G401 (cell line): ENCODE results near the gene SLC39A9. TPM values are rescaled to one million over a fixed set of nuclear protein-coding genes. Genes with fewer than 3 reads are reported as not detected.
"Not testable (repeated sequence)": the region's sequence is repeated elsewhere in the genome, so short reads cannot be mapped to it uniquely, and the experiment has no call there.

Experiments used
- DNase-seq: peaks from one replicate; pipeline ENCODE4 v3.0.0-alpha.2; 2015; ENCODE audit warnings: low spot score
- in situ Hi-C: cut with HindIII; loops from 2 replicates; pipeline ENCODE4 v1.10.0; 2016; ENCODE audit warnings: low sequenced_read_pairs, mixed read lengths
- total RNA-seq: library from RNA; depleted of rRNA; stranded (reverse); fragments of >200 nt; shearing (Covaris generic); gene quantifications from 2 replicates; pipeline ENCODE4 v1.2.3, GENCODE V29; 2014

Gene SLC39A9
- total RNA-seq, 1 experiment from 2014 or later: 72.7 TPM

DNA sequence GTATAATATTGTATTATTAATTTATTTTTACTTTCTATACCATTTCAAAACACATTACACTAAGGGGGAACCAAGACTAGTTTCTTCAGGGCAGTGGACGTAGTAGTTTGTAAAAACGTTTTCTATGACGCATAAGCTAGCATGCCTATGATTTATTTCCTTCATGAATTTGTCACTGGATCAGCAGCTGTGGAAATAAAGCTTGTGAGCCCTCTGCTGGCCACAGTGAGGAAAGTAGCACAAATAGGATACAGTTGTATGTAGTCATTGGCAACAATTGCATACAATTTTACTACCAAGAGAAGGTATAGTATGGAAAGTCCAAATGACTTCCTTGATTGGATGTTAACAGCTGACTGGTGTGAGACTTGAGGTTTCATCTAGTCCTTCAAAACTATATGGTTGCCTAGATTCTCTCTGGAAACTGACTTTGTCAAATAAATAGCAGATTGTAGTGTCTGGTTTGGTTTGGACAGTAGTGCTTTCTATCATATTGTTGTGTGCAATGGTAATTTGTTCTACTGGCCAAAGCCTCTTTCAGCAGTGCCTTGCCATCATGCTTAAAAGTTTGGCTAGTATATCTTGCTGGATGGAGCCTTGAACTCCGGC is 61.7 kb downstream of the SLC39A9 start:
- in situ Hi-C loops: loop anchor here (25.0 kb wide), 1 partner anchor 223 kb away; no protein-coding TSS in a partner anchor

DNA sequence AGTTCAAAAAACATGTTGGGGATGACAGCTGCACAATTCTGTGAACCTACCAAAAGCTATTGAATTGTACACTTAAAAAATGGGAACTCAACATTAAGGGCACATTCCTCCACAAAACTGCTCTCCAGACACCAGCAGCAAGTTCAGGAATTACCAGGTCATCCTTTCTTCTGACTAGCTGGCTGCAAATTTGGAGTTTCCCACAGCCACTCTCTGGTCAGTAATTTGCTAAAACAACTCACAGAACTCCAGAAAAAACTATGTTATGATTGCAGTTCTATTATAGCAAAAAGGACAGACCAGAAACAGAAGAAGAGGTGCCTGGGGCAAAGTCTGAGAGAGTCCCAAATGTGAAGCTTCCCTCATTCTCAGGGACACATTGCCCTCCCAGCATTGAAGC is 65.9 kb downstream of the SLC39A9 start:
- no peak for DNase-seq
- in situ Hi-C loops: loop anchor here (25.0 kb wide), 1 partner anchor 227 kb away; no protein-coding TSS in a partner anchor

More for the DNA sequence above, 61.7 kb downstream of the SLC39A9 start:
- DNase-seq: peak; percentile 86

DNA sequence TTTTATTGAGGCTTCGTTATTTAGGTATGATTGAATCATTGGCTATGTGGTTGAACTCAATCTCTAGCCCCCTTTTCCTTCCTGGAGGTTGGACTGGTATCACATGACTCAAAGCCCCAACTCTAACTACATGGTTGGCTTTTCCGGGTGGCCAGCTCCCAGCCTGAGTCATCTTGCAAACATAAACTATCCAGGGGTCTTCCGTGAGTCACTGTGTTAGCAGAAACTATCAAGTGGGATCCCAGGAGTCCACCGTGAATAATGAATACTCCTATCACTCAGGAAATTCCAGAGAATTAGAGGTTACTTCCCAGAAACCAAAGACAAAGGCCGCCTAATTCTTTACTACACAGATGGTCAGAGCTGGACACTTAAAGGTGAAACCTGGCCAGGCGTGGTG is 66.3 kb downstream of the SLC39A9 start:
- DNase-seq: no peak
- in situ Hi-C loops: loop anchor here (25.0 kb wide), 1 partner anchor 228 kb away; no protein-coding TSS in a partner anchor

DNA sequence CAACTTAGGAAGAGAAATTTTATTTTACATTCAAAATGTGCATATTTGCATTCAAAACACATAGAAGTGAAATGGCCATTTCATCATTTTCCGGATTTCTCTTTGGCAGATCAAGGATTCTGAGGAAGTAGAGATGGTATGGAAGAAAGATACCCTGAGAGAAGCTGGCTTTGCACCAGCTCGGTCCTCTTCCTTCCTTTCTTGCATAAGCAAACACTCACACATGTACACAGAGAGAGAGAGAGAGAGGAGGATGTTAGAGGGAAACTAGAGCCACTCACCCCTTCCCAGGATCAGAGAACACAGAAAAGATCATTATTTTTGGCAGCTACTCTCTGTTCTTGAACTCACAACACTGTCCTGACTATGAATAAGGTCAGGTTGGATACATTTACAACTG is 70.5 kb downstream of the SLC39A9 start:
- no peak for DNase-seq
- in situ Hi-C loops: loop anchor here (25.0 kb wide), 1 partner anchor 232 kb away; no protein-coding TSS in a partner anchor

DNA sequence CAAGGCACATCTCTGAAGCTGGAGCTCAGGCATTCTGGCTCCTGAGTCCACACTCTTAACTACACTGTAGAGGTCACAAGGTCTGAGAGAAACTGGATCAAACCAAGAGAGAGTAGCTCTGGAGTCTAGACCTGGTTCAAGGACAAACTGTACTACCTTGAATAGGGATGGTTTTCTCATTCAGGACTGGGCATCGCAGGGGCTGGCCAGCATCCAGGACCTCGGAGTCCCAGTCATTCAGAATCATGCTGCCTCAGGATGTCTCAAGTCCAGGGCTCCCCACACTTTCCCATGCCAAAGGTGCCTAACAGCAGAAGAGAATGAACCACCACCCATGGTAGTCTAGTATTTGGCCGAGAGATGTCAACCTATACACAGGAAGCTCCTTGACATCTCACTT is 72.9 kb downstream of the SLC39A9 start:
- in situ Hi-C loops: loop anchor here (25.0 kb wide), 1 partner anchor 234 kb away; no protein-coding TSS in a partner anchor
- no peak for DNase-seq

DNA sequence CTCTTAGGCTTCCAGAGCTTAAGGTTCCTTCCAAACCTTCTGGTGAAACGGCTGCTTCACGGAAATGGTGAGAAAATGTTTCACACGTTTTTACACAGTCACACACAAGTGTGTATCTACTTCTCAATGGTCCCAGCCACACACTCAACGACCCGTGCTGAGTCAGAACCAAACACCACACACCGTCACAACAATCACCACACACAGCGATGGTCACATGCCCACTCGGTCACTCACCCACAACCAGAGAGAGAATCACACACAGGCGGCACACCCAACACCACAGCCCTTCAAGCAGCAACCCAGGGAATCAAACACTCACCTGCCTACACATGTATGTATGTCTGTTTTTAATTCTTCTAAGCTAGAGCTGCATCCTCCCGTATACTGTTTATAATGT is 73.4 kb downstream of the SLC39A9 start:
- in situ Hi-C loops: loop anchor here (25.0 kb wide), 1 partner anchor 235 kb away; no protein-coding TSS in a partner anchor
- no peak for DNase-seq

DNA sequence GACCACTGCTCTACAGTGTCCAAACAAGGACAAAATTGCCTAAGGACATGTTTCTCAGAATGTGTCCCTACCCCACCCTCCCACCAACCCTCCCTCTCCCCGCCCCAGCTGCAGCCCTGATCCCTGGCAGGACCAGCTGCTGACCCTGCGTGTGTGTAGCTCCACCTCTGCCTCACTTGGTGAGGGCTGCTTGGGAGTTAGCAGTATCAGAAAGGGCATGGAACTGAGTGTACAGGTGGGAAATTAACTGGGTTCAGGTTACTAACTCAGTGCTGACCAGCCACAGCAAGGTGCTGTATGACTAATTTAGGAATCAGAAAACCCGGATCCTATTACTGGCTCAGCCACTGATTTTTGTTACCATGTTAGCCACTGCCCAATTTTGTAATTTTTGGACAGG is 74.8 kb downstream of the SLC39A9 start:
- in situ Hi-C loops: loop anchor here (25.0 kb wide), 1 partner anchor 236 kb away; no protein-coding TSS in a partner anchor
- DNase-seq: no peak

DNA sequence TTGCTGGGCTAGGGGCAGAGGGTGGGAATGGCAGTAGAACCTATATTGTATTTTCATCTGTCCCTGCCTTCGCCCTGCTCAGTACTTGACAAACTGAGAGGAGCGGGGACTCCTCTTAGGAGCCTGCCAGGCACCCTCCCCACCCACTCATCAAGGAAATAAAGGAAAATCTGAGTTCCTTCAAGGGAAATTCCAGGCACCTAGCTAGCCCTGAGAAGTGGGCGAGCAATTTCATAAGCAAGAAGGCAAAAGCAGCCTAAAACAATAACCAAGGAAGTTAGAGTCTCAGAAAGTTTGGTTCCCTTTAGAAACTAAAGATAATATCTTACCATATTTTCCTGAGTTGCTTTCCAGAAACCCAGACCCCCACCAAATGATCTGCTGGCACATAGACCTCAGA is 75.5 kb downstream of the SLC39A9 start:
- in situ Hi-C loops: loop anchor here (25.0 kb wide), 1 partner anchor 237 kb away; no protein-coding TSS in a partner anchor
- no peak for DNase-seq

DNA sequence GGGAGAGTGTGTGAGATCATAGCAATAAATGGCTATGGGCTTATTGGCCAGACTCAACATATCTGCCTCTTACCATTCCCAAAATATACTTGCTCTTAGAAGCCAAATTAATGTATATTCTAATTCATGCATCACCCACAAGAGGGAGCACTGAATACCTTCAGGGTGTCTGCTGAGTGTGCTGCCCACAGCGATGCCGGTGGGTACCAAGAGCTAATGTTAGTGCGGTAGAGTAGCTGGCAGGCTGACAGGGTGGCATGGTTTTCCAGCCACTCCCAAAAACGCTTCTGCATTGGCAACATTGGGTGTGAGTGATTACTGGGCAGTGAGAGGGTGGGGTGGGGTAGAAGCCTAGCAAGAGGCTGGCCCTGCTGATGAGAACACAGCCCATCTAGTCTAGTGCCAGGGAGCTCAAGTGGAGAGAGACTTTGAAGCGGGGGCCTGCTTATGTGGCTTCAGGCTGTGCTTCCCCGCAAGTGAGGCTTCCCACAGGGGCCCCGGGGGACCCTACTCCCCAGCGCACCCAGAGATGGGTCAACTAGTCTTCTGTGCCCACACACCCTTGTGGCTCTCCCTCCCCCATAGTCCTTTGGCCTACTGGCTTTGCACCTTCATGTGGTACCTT is 76.8 kb downstream of the SLC39A9 start:
- peak; percentile 35 for DNase-seq
- in situ Hi-C loops: no loop called here

DNA sequence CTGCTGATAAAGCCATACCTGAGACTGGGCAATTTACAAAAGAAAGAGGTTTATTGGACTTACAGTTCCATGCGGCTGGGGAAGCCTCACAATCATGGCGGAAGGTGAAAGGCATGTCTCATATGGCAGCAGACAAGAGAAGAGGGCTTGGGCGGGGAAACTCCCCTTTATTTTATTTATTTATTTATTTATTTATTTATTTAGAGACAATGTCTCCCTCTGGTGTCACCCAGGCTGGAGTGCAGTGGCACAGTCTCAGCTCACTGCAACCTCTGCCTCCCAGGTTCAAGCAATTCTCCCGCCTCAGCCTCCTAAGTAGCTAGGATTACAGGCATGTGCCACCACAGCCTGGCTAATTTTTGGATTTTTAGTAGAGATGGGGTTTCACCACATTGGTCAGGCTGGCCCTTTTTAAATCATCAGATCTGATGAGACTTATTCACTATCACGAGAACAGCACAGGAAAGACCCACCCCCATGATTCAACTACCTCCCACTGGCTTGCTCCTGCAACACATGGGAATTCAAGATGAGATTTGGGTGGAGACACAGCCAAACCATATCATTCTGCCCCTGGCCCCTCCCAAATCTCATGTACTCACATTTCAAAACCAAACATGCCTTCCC is 78.4 kb downstream of the SLC39A9 start:
- in situ Hi-C loops, DNase-seq: not testable (repeated sequence)

DNA sequence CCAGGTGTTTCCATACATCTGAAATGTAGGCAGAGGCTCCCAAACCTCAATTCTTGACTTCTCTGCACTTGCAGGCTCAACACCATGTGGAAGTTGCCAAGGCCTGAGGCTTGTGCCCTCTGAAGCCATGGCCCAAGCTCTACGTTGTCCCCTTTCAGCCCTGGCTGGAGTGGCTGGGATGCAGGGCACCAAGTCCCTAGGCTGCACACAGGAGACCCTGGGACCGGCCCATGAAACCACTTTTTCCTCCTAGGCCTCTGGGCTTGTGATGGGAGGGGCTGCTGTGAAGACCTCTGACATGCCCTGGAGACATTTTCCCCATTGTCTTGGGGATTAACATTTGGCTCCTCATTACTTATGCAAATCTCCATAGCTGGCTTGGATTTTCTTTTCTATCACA is 79.6 kb downstream of the SLC39A9 start:
- DNase-seq, in situ Hi-C loops: not testable (repeated sequence)

DNA sequence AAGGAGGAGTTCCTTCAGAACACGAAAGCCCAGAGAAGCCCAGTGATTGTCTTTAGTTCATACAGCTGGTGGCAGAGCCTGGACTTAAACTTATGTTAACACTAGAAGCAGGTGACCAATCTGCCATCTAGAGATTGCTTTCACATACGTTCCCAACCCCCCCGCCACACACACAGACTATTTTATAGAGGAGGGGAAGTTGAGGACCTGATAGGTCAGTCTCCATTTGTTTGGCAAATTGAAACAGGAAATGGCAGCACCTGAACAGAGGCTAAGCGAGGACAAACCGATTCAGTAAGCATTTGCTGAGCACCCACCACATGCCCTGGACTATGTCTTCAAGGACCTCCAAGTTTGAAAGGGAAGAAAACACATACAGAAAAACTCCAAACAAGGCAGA is 81.2 kb downstream of the SLC39A9 start:
- no peak for DNase-seq
- in situ Hi-C loops: no loop called here

DNA sequence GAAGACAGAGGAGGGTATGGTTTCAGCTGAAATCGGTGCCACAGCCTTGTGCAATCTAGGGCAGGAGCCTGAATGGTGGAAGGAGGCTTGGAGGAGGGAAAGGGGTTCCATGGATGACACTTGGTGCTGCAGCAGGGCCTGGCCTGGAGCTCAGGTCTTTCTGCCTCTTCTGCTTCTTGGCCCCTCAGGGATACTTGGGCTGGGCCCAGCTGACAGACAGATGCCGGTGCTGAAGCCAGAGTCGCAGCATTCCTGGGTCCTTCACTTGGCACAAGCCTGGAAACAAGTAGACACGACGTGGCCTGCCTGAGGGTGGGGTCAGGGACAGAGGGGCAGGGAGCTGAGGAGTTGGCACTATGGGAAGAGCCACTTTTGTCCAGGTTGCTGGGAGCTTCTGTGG is 81.6 kb downstream of the SLC39A9 start:
- in situ Hi-C loops: no loop called here
- no peak for DNase-seq

DNA sequence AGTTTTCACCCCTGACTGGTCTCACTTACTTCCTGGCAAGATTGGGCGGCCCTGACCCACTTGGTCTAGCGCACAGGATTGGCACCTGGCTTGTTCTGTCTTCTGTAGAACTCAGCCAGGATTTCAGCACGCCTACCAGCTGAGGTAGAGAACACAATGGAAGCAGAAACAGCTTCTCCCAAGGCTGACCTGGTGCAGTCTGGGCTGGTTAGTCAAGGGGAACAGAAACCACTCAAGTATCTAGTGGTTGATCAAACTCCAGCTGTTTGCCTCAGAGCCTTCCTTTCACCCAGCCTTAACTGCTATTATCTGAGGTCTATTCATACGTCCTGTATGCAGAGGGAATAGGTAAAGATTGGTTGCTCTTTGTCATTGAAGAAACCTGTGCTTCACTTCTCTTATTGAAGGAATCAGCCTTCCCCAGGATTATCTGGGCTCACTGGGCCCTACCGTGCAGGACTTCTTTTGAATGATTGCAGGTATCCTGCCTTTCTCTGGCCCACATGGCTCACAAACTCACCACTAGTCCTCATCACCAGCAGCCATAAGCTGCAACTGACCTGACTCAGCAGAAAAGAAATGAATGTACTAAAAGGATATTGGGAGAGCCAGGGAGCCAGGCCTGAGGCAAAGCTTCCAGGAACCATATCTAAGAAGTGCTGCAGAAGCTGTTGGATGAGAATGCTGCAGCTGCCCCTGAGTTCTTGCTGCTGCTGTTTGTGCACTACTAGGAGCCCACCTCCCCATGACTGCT is 83.5 kb downstream of the SLC39A9 start:
- no peak for DNase-seq
- in situ Hi-C loops: no loop called here

DNA sequence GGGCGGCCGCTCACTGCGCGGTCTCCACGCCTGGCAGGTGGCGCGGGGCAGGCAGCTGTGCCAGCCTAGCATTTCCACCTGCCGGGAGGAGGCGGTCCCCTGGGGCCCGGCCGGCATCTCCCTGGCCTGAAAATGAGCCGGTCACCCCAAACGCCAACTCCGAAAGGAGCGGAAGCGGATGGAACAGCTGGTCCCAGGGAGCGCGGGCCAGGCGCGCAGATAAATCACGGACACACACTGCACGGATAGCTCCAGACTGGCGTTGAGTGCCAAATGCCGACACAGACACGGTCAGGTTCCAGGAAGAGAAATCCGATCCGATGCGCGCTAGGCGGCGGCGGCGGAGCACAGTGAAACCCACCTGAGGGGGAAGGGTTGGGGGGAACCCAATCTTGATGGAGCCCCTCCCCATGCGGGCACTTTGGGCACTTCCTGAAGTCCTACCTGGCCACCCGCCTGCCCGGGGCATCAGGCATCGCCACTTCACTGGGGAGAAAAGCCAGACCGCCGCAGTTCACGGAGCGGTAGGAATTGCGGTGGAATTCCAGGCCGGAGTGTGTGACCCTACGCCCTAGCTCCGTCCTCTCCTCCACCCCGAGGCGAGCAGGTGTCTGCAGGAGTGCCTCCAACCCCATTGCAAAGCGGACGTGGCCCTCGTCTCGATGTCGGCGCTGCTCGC is 85.4 kb downstream of the SLC39A9 start:
- peak; percentile 45 for DNase-seq
- in situ Hi-C loops: no loop called here

DNA sequence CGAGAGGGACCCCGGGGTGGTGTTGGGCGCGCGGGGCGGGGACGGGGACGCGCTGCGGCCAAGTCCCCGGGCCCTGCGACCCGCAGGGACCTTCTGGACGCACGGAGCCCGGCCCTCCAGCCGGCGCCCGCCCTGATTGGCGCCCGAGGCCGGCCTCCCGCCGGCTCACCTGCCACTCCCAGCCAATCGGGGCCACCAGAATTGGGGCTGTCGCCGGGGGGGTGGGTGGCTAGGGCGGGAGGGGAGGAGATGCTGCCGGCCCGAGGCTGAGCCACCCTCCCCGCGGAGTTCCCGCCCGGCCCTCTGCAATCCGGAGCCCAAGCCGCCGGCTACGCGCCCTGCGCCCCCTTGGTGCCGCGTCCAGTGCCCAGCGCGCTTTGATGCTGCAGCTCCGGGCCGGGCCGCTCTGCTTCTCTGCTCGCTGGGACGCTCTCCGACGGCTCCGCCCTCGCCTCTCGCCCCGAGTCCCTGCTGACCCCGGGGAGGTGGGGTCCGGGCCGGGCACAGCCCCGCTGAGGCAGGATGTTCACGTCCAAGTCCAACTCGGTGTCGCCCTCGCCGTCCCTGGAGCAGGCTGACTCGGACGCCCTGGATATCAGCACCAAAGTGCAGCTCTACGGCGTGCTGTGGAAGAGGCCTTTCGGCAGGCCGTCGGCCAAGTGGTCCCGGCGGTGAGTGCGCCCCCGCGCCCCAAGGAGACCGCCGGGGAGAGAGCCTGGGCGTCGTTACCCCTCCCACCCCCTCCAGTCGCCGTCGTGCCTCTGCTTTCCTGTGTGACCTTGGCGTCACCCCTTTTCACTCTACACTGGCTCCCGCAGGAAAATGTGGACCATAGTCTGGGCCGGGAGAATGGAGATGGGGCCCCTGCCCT is 86.2 kb downstream of the SLC39A9 start, which contains the start of gene PLEKHD1:
Gene PLEKHD1 (plus strand): TSS at position 285 of the 871 bp plus-strand sequence. CDS start 238 bp downstream, at position 523.
- peak; percentile 86 for DNase-seq
- in situ Hi-C loops: no loop called here

DNA sequence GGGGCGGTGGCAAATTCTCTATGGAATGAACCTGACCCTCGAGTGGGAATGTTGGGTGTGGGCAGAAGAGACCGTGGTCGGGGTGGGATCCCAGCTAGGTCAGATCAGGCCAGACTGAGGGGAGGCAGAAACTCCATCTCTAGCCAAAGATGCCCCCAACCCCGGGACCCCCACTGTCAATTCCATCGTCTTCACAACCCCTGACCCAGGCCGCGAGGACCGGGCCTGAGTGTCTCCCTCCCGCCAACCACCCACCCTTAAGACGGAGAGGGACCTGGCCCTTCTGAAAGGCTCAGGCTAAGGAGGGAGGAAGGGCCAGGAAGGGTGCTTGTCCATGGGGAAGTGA is 86.8 kb downstream of the SLC39A9 start:
- DNase-seq: no peak
- in situ Hi-C loops: no loop called here

DNA sequence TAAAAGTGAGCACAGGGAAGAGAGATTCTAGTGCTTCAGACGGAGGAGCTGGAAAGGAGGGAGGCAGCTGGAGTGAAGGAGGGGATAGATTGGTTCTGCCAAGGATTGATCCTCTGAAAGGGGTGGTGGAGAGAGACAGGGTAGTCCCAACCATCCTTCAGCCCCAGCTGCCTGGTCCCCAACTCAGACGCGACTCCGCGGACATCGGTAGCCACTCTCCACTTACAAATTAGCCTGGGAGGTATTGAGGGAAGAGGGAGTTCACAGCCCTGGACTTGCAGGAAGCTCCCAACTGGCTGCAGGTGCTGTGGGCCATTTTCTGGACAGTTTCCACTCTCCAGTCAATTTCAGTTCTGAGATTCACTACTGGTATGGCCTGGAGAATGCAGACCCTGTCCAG is 87.2 kb downstream of the SLC39A9 start:
- DNase-seq: no peak
- in situ Hi-C loops: no loop called here
